ENCODE measurements around the gene PEDS1. TPM values are rescaled to one million over a fixed set of nuclear protein-coding genes. Genes with fewer than 3 reads are reported as not detected.

Gene PEDS1
- 8.1 and 8.4 TPM in 2 replicates for total RNA-seq (2013; cell fraction: nucleolus; rRNA removed)
- total RNA-seq (2014; rRNA removed) (24.2 and 24.5 TPM in 2 replicates), total RNA-seq (2014; rRNA removed; fragmentation: Illumina TruSeq; extraction: Trizol) (12.1 and 12.2 TPM in 2 replicates), total RNA-seq (2021) (15.1 and 15.4 TPM in 2 replicates), polyA plus RNA-seq (2011; rRNA removed) (5.2 and 15.9 TPM in 2 replicates), polyA plus RNA-seq (2014; fragmentation: Illumina TruSeq; extraction: Trizol) (9.9 and 17.8 TPM in 2 replicates), polyA plus RNA-seq (2014; fragmentation: Nextera tagmentation; extraction: Ambion mirVana) (1 to 10 TPM; 1.7 to 4.3 TPM), polyA plus RNA-seq (2014; rRNA removed) (25.6 and 26.1 TPM in 2 replicates), polyA plus RNA-seq (2016; fragmentation: Nextera tagmentation; extraction: Ambion mirVana) (10 to 100 TPM; 19.7 to 20.9 TPM), polyA minus RNA-seq (2011; rRNA and poly(A)+ RNA removed) (28.9 and 31.5 TPM in 2 replicates), Bru-seq, nascent RNA (percentile 59 among the genes with signal in this experiment), BruChase-seq, experiment 1, labeled RNA remaining after a 6-hour chase (percentile 82 among the genes with signal in this experiment), BruChase-seq, experiment 2, labeled RNA remaining after a 2-hour chase (percentile 86 among the genes with signal in this experiment)
- 5.8 TPM for polyA plus RNA-seq (2011; ENCODE audit: low read depth)
- polyA plus RNA-seq (2011; cell fraction: cytosol; rRNA removed): 21.9 and 24.8 TPM in 2 replicates
- 11.9 and 13.4 TPM in 2 replicates for polyA plus RNA-seq (2011; cell fraction: nucleus; rRNA removed)
- polyA plus RNA-seq (2012): 10.5 and 11.6 TPM in 2 replicates
- polyA minus RNA-seq (2011; cell fraction: cytosol; rRNA and poly(A)+ RNA removed): 11.8 and 15.8 TPM in 2 replicates
- polyA minus RNA-seq (2011; cell fraction: nucleus; rRNA and poly(A)+ RNA removed): 2.1 and 4.2 TPM in 2 replicates
- long read RNA-seq, experiment 1, full-length matches to known transcripts: 23 of 29 reads
- long read RNA-seq, experiment 1, partial matches to known transcripts: 1 of 29 reads
- long read RNA-seq, experiment 1, other reads (novel, unspliced or antisense): 5 of 29 reads
- long read RNA-seq, experiment 2, partial matches to known transcripts: 0 of 3 reads
- long read RNA-seq, experiment 2, other reads (novel, unspliced or antisense): 3 of 3 reads

- H3K79me2 ChIP-seq (ENCODE audit: control insufficient read depth, insufficient read depth, low read length): peaks cover 37% of the 10 kb centered on the region
- CTCF ChIA-PET: interaction anchor here (0.7 to 5.5 kb wide), 14 partner anchors 8 to 177 kb away, joined by 3 to 49 read pairs (median 7); partner anchors contain the start of gene UBE2V1
- peak; percentile 98 for ATAC-seq
- no peaks in the 10 kb centered on the region for H3K27me3 ChIP-seq (replicated peaks in 1 of 2; ENCODE audit: control insufficient read depth in 2 of 2, insufficient read depth in 2 of 2, low read length in 1 of 2)
- H3K36me3 ChIP-seq (ENCODE audit: control insufficient read depth in 2 of 2, insufficient read depth in 2 of 2, low read length in 1 of 2): peaks cover 0 to 3% of the 10 kb centered on the region in 2 experiments; a peak in 1 of 4 replicates
- WGBS (ENCODE audit: insufficient coverage, insufficient replicate concordance, low lambda C conversion rate, missing lambda C conversion rate): 2% methylated on average over 88 of the region's 99 CpGs
- no peaks in the 10 kb centered on the region for H3K9me3 ChIP-seq (replicated peaks; ENCODE audit: control insufficient read depth, insufficient read depth, low read length)
- peak within 1 kb of the TSS; percentile 94 for H2AFZ ChIP-seq (ENCODE audit: control insufficient read depth, low read depth, low read length)
- peak within 1 kb of the TSS; percentile 75 for H3K27ac ChIP-seq (ENCODE audit: control insufficient read depth, insufficient read depth)
- peaks cover 8% of the 10 kb centered on the region for H3K4me1 ChIP-seq (ENCODE audit: control insufficient read depth, insufficient read depth, low read length)
- peak within 1 kb of the TSS; percentile 98 for H3K4me3 ChIP-seq
- no peaks in the 10 kb centered on the region for H4K20me1 ChIP-seq (ENCODE audit: control insufficient read depth, insufficient read depth)
- SMC1A ChIA-PET (ENCODE audit: uncharacterized antibody, unreplicated experiment): interaction anchor here (0.6 to 3.6 kb wide), 12 partner anchors 9 to 280 kb away, joined by 3 to 28 read pairs (median 4); no protein-coding TSS in a partner anchor
- in situ Hi-C loops (cut with MboI): no loop called here
- peak within 1 kb of the TSS; percentile 99 for H3K4me2 ChIP-seq (ENCODE audit: control insufficient read depth, insufficient read depth)
- peak within 1 kb of the TSS; percentile 95 for H3K9ac ChIP-seq (ENCODE audit: control insufficient read depth, insufficient read depth, low read length)
- intact Hi-C loops (cut with micrococcal nuclease; ENCODE audit: unreplicated experiment): loop anchor here (5.0 kb wide), 1 partner anchor 41 kb away; the partner anchor contains the start of gene UBE2V1
- DNase-seq (ENCODE audit: low read depth, low spot score): peak; percentile 45
- no TSS peak for BruUV-seq (replicated peaks)
- RAD21 ChIA-PET (ENCODE audit: unreplicated experiment): interaction anchor here (0.9 to 3.6 kb wide), 11 partner anchors 13 to 175 kb away, joined by 3 to 19 read pairs (median 9); partner anchors contain the start of gene UBE2V1
- peak; percentile 92 for FAIRE-seq
- POLR2A ChIA-PET: interaction anchor here (0.5 to 3.3 kb wide), 14 partner anchors 9 to 804 kb away, joined by 3 to 34 read pairs (median 4); partner anchors contain the start of genes DPM1, RNF114 and UBE2V1
- TF ChIP-seq CEBPB (IDR thresholded peaks at IDR 0.05; ENCODE audit: borderline replicate concordance in 1 of 2, low read depth in 2 of 2, low read length in 2 of 2) (no peak), PKNOX1 (IDR thresholded peaks at IDR 0.05) (no peak), HCFC1 (IDR thresholded peaks at IDR 0.05; ENCODE audit: low read length) (no peak), SMAD5 (IDR thresholded peaks at IDR 0.05; ENCODE audit: low read depth) (peak; percentile 66; the same call in 1 of the 2 replicates), NFXL1 (IDR thresholded peaks at IDR 0.05; ENCODE audit: borderline replicate concordance) (no peak), EP300 (IDR thresholded peaks at IDR 0.05; ENCODE audit: borderline replicate concordance in 1 of 2, control insufficient read depth in 1 of 2, low read depth in 2 of 2, low read length in 2 of 2) (0 out of 4 replicates have a peak, but pooled peaks of 1 of the 2 experiments have one; percentile 17), BRCA1 (IDR thresholded peaks at IDR 0.05; ENCODE audit: low read depth, low read length) (no peak), PAX5 (IDR thresholded peaks at IDR 0.05; ENCODE audit: borderline replicate concordance, low read depth, low read length) (peak; percentile 59; the same call in 1 of the 2 replicates), SRF (IDR thresholded peaks at IDR 0.05; ENCODE audit: low read depth in 2 of 2, low read length in 2 of 2) (no peak), POLR2A (IDR thresholded peaks at IDR 0.05; ENCODE audit: low read depth, low read length) (peak; percentile 94), CREM (IDR thresholded peaks at IDR 0.05; ENCODE audit: low read depth) (no peak), MTA2 (IDR thresholded peaks at IDR 0.05; ENCODE audit: low read depth) (no peak), DPF2 (IDR thresholded peaks at IDR 0.05) (peak; percentile 98), RAD51 (IDR thresholded peaks at IDR 0.05) (no peak), USF1 (IDR thresholded peaks at IDR 0.05; ENCODE audit: borderline replicate concordance, extremely low read length, insufficient read depth, low read depth, low read length) (no peak), NR2C1 (IDR thresholded peaks at IDR 0.05) (0 out of 2 replicates have a peak, but pooled peaks have one; percentile 16)
Observed at GRCh38 chr20:50153500-50154377, at the start of gene PEDS1. Gene PEDS1 (minus strand): TSS chr20:50153723. CDS start chr20:50153637, 86 bp downstream.

Data from GM12878 (cell line).